Left hindlimb (tissue), 1 donor: ENCODE results near the gene GIGYF2.

Experiments
- DNase-seq: peaks from one replicate; pipeline ENCODE4 v3.0.0-alpha.2; 2018

The GIGYF2 gene

DNA sequence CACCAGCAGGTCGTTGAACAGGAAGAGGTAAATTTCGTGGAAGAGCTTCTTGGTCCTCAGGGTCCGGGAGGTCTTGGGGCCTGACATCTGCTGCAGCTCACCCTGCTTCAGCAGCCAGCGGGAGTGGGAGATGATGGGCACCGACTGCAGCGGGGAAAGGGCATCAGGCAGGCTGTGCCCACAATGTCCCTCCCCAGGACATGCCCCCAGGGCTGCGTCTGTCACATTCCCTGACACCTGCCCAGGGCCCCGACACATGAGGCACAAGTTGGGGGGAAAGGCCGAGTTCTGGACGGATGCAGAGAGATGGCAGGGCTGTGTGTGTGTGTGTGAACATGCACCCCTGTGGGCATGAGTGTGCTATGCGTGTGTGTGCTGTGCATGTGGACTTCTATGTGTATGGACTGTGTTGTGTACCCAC, 186.9 kb downstream of the GIGYF2 start:
- DNase-seq, result no peak

GRCh38 chr2:232884549-232885263, 187.6 kb downstream of the GIGYF2 start:
- no peak for DNase-seq

DNA sequence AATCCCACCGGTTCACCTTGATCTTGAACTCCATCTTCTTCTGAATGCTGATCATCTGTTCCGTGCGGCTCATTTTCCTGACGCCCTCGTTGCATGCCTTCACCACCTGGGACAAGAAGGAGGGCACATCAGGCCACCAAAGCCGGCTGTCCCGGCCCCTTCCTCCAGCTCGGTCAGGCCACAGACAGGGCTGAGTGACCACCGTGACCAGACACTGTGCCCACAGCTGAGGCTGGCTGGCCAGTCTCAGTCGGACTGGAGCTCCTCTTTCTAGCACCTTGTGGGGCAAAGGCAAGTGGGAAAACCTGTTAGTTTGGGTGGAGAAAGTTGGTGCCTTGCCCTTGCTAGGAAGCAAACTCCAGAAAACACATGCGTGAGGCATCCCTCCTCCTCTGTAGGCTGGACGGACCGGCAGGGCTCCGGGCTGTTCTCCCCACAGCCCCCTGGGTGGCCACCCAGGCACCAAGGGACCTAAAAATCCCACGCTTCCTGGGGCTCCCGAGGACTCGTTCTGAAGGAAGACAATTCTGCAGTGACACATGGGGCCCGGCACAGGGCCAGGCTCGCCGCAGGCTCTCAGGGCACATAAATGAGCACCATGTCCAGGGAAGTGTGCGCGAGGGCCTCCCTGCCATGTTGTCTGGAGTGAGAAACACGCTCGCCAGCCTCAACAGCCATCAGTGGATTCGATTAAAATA, 188.3 kb downstream of the GIGYF2 start:
- no peak for DNase-seq

- DNase-seq, result no peak
These were observed 189.0 kb downstream of the GIGYF2 start for GRCh38 chr2:232886176-232886575.

DNA sequence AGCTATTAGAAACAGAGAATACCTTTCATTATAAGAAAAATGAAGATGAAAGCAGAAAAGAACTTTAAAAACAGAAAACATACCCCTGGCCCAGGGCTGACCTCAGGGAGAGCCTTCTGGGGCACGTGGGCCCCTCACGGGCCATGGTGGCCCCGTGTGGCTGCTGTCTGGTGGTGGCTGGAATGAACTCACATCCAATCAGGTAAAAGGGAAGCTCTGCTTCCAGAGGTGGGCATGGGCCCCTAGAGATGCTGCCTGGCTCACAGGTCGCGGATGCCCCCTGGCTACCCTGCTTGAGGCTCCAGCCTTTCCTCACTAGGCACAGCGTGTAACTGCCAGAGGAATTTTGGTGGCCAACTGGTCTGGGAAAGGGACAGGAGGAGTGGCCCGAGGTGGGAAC, 189.5 kb downstream of the GIGYF2 start:
- no peak for DNase-seq

DNA sequence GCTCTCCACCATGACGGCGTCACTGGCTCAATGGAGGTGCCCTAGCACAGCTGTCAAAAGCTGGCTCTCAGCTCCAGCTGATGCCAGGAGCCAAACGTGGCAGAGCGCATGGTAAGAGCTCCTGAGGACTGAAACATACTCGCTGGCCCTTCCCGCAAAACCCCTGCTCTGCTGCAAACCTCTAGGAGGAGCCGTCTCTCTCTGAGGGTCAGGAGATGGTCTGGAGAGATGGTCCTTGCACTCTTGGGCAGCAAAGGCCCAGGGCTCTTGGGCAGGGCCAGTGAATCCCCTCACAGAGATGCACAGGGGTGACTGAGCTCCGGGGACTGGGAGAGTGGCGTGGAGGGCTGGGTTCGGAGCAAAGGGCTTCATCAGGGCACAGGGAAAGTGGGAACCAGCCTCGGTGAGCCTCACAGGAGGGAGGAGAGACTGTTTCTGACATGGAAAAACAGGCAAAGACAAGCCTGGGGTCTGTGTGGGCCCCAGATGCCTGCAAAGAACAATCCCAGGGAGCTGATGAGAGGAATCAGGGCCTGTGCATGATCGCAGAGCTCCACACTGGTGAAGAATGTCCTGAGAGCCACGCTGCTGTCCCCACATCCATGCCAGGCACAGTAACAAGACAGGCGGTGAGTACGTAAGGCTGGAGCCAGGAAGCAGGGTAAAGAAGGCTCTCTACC, 190.2 kb downstream of the GIGYF2 start:
- no peak for DNase-seq

GRCh38 chr2:232888099-232888836, 191.1 kb downstream of the GIGYF2 start:
- no peak for DNase-seq

- no peak for DNase-seq
These were observed 191.9 kb downstream of the GIGYF2 start for GRCh38 chr2:232888839-232889529.

DNA sequence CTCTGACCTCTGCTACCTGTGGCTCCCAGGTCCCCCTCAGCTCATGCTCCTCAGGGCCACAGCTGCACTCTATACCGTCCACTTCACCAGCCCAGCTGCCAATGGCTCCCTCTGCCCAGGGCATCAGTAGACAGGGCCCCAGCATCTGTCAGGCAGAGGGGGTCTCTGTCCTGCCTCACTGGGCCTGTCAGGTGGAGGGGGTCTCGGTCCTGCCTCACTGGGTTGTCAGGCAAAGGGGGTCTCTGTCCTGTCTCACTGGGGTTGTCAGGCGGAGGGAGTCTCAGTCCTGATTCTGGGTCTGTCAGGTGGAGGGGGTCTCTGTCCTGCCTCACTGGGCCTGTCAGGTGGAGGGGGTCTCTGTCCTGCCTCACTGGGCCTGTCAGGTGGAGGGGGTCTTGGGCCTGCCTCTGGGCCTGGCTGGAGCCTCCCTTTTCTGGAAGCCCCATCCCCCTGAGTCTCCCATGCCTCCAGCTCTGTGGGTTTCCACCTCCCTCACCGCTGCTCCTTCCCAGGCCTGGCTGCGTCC, 192.8 kb downstream of the GIGYF2 start:
- DNase-seq, result no peak

DNA sequence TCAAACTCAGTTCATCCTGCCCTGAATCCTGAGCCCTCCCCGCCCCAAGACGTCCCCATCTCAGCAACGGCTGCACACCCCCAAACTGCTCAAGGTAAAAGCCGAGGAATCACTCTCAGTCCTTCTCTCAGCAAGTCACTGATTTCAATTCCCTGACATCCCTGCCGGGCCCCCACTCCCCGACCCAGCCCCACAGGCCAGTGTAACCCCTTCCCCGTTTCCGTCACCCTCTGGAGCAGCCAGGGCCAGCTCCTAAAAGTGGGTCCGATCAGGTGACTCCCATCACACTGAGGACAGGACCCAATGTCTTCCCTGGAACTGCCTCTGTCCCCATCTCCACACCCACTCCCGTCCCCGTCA, 193.4 kb downstream of the GIGYF2 start:
- DNase-seq, result no peak

- no peak for DNase-seq
These were observed 193.9 kb downstream of the GIGYF2 start for GRCh38 chr2:232890896-232891601.

GRCh38 chr2:232891621-232892071, 194.5 kb downstream of the GIGYF2 start:
- DNase-seq, result no peak

DNA sequence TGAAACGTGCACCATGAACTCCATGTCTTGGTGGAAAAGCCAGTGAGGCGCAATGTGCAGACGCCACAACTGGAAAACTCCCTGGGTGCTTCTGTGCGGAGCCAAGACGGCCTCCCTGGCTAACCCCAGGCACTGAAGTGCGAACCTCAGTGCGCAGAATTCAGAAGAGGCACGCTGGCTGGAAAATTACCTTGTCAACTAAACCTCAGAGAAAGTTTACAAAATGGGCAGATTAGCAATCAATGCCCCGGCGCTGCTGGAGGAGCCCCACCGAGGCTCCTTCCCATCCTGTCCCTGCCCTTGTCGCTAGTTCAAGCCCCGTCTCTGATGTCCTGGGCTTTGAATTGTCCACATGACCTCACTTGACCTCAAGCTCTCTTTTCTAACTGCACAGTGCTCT, 195.1 kb downstream of the GIGYF2 start:
- no peak for DNase-seq

DNA sequence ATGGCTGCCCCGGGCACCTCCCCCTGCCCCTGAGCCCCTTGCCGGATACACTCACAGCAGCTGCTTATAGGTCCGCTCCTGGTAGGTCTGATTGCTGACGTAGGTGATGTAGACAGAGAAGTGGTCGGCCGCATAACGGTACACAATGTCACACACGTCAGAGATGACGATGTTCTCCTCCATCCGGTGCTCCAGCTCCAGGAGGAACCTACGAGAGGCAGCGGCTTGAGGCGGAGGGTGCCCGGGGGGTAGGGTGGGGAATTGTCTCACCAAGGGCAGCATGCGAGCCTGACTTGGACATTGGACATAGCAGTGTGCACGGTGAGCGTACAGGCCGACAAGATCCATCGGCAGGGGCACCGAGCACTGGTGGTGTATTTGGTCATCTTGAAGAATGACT, 195.7 kb downstream of the GIGYF2 start:
- DNase-seq, result no peak

GRCh38 chr2:232893834-232894233, 196.7 kb downstream of the GIGYF2 start:
- no peak for DNase-seq

DNA sequence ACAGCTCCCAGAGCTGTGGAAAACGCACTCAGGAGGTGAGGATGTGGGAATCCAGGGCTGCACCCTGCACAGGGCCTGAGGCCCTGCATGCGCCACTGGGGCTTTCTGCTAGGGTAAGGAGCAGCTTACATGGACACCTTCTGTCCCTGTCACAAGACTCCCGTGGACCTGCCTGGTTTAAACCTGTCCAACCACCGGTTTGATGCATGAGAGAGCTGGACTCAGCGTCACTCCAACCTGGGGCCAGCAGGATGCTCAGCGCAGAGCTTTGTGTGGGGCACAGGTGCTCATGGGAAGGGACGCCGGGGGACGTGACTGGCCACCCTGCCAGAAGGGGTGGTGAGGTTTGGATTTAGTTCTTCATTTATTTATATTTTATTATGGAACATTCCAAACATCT, 197.1 kb downstream of the GIGYF2 start:
- no peak for DNase-seq

- no peak for DNase-seq
These were observed 197.6 kb downstream of the GIGYF2 start for GRCh38 chr2:232894746-232895145.

GRCh38 chr2:232896111-232896510, 199.0 kb downstream of the GIGYF2 start:
- DNase-seq, result no peak

DNA sequence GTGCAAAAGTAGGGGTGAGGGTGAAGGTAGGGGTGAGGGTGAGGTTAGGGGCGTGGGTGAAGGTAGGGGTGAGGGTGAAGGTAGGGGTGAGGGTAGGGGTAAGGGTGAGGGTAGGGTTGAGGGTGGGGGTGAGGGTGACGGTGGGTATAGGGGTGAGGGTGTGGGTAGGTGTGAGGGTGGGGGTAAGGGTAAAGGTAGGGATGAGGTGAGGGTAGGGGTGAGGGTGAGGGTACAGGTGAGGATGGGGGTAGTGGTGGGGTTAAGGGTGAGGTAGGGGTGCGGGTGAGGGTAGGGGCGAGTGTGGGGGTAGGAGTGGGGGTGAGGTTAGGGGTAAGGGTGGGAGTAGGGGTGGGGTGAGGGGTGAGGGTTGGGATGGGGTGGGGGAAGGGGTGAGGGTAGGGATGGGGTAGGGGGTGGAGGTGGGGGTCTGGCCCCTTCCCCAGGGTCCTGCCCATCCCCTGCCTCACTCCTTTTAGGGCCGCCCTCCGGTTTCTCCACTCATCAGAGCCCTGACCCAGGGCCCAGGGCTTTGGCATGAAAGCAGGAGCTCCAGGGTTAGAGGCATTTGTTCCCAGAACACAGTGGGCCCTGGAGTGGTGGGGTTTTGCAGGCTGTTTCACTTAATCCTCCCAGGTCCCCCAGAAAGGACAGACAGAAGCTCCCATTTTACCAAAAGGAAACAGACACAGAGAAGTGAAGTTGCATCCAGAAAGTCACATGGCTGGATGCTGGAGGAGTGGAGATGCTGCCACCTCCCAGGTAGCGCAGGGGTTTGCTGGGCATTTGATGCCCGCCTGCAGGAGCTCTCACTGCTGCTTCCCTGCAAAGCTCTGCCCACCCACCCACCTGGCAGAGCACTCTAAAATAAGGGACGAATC, 199.8 kb downstream of the GIGYF2 start:
- DNase-seq, result no peak

DNA sequence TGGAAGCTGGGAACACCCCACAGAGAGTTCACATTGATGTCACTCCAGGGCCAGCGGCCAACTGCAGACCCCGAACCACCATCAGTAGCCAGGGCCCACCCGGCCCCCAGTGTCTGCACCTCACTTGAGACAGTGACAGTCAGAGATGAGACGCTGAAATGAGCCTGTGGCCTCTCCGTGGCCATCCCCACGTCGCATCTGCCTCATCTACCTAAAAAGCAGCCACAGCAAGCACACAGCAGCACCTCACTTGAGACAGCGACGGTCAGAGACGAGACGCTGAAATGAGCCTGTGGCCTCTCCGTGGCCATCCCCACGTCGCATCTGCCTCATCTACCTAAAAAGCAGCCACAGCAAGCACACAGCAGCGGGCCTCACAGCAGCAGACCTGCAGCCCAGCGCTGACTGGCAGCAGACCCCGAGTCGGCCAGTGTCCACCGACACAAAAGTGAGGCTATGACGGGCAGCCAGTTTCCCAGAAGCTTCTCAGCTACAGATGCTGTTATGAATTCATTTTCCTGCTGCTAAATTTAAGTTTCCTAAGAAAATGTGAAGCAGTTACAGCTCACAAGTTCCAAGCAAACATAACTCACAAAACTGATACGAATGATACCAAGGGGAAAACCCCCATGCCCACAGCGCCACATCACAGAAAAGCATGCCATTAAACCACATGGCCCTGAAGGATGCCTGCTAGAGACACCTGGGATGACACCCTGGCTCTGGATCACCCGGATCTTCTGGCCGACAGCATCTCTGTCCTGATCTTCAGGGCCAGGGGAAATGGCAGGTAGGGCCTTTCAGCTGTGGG, 200.7 kb downstream of the GIGYF2 start:
- DNase-seq, result no peak
